GM18951 (cell line): ENCODE results near the gene DUSP21.
"Not testable (repeated sequence)": the region's sequence is repeated elsewhere in the genome, so short reads cannot be mapped to it uniquely, and the experiment has no call there.

Experiments
- POLR2A ChIP-seq: IDR thresholded peaks from 4 replicates; pipeline ENCODE4 v1.6.1; 2011; ENCODE audit warnings: mild to moderate bottlenecking; ENCODE audit not compliant: insufficient read length, insufficient read depth; ENCODE audit errors: extremely low read depth
- in situ Hi-C: fragments of 300-500 bp; cut with MboI; formaldehyde crosslinking; loops from one replicate; pipeline ENCODE4 v1.12.0; 2022; ENCODE audit warnings: low sequenced_read_pairs, mixed read lengths, inconsistent platforms; ENCODE audit not compliant: unreplicated experiment

DUSP21 gene

DNA sequence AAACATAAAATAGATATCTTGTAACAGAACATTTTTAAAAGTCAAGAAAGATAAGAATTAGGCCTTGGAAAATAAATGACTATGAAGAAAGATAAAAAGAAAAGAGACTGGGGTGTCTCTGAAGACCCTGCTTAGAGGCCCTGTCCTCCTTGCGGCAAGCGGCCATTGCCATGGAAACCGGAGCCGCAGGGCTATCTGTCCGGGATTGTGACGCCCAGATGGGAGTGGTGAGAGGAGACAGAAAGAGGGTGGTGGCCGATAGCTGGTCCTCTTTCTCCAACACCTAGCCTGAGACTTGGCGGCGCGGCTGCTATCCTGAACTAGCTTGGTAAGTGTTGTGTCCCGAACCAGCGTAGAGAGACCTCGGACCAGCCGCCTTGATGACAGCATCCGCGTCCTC, at the start of gene DUSP21:
DUSP21 (plus strand) TSS at position 269 of the 400 bp plus-strand sequence; CDS start at position 381, 112 bp downstream.
- in situ Hi-C loops: no loop called here
- no peak for TF ChIP-seq POLR2A

DNA sequence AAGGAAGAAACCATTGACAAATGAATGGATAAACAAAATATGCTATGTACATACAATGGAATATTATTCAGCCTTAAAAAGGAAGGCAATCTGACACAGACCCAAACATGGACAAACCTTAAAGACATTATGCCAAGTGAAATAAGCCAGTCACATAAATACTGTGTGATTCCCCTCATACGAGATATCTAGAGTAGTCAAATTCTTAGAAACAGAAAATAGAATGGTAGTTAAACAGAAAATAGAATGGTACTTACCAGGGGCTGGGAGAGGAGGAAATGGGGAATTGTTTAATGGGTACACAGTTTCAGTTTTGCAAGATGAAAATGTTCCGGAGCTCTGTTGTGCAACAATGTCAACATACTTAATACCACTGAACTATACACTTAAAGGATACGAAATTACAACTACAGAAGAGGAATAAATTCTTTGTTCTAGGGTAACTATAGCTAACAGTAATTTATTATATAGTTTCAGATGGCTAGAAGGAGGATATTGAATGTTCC, 47.8 kb upstream of the DUSP21 start:
- in situ Hi-C loops: no loop called here
- no peak for TF ChIP-seq POLR2A

DNA sequence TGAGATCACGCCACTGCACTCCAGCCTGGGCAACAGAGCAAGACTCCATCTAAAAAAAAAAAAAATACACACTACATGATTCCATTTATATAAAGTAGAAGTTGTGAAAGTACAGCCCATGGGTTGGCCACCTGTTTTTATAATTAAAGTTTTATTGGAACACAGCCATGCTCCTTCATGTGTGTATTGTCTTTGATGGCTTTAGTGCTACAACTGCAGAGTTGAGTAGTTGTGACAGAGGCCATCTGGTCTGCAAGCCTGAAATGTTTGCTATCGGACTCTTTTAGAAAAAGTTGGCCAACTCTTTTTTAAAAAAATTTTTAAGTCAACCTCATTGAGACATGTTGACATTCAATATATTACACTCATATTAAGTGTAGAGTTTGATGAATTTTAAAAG, 41.2 kb upstream of the DUSP21 start:
- in situ Hi-C loops: no loop called here
- no peak for TF ChIP-seq POLR2A

DNA sequence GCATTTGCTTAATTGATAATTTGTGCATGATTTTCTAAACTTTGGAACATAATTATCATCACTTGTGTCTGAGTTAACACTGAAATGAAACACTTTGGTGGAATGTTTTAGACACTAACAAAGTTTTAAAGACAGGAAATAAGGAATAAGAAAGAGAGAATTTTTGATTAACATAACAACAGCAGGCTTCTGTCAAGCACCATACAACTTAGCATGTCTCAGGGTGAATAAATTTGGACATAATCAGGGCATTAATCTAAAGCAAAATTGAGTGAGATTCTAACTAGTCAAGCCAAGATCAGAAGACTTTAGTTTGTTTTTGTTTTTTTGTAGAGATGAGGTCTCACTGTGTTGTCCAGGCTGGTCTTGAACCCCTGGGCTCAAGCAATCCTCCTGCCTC, 28.1 kb upstream of the DUSP21 start:
- no peak for TF ChIP-seq POLR2A

DNA sequence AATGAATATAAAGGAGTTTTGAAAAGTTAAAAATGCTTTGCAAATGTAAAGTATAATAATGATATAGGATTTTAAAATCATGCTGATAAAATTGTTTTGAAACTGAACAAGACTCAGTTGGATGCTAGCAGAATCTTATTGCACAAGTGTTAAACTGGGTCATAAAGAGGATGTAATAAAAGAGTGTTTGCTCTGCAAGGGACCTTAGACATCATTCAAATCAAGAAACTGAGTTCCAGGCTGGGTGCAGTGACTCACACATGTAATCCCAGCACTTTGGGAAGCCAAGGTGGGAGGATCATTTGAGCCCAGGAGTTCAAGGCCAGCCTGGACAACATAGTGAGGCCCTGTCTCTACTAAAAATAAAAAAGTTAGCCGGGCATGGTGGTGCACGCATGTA, 27.5 kb upstream of the DUSP21 start:
- TF ChIP-seq POLR2A: no peak
- in situ Hi-C loops: no loop called here

More for the DNA sequence above, 28.1 kb upstream of the DUSP21 start:
- in situ Hi-C loops: no loop called here

DNA sequence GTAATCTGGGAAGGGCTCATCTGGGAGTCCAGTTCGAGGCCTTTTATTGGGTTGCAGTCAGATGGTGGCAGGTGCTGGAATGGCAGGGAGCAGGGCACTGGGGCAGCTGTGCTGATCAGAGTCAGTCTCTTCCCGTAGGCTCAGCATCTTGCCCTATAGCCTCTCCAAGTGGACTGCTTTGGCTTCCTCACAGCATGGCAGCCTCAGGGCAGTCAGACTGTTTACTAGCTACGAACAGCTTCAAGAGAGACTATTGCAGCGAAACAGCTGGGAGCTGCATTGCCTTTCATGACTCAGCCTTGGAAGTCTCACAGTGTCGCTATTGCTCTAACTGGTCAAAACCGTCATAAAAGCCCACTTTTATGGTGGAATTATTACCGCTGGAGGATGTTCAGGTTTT, 26.8 kb upstream of the DUSP21 start:
- no peak for TF ChIP-seq POLR2A
- in situ Hi-C loops: no loop called here

DNA sequence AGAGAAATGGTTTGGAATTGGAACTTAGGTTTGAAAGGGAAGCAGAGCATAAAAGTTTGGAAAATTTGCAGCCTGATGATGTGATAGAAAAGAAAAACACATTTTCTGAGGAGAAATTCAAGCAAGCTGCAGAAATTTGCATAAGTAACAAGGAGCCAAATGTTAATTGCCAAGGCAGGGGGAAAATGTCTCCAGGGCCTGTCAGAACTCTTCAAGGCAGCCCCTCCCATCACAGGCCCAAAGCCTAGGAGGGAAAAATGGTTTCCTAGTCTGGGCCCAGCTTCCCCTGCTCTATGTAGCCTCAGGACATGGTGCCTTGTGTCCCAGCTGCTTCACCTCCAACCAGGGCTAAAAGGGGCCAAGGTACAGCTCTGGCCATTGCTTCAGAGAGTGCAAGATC, 21.2 kb upstream of the DUSP21 start:
- no peak for TF ChIP-seq POLR2A

DNA sequence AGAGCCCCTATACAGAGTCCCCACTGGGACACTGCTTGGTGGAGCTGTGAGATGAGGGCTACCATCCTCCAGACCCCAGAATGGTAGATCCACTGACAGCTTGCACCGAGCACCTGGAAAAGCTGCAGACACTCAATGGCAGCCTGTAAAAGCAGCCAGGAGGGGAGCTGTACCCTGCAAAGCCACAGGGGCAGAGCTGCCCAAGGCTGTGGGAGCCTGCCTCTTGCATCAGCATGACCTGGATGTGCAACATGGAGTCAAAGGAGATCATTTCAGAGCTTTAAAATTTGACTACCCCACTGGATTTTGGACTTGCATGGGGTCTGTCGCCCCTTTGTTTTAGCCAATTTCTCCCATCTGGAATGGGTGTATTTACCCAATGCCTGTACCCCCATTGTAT, 20.6 kb upstream of the DUSP21 start:
- in situ Hi-C loops: not testable (repeated sequence)

More for the DNA sequence above, 21.2 kb upstream of the DUSP21 start:
- in situ Hi-C loops: no loop called here

DNA sequence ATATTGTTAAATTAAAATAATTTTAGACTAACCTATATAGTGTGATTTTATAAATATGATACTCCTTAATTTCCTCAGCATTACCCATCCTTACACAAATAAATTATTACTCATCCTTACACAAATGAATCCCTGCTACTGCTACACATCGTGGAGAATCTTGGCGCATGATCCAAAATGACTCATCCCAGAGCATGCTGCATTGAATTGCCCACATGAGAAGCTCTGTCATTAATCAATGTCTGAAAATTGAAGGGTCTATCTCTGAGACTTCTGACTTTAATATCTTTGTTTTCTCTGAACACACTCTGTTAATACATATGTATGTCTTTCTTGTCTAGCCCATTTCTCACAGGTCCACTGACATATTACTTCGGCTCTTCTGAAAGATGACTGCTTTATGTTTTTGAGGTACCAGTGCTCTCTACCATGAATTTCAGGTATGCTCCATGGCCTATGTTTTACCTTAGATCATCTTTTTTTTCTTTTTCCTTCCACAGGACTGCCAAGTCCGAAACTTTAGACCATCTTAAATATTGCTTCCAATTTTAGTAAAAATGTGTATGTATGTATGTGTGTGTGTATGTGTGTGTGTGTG, 15.7 kb upstream of the DUSP21 start:
- in situ Hi-C loops: no loop called here
- TF ChIP-seq POLR2A: no peak

DNA sequence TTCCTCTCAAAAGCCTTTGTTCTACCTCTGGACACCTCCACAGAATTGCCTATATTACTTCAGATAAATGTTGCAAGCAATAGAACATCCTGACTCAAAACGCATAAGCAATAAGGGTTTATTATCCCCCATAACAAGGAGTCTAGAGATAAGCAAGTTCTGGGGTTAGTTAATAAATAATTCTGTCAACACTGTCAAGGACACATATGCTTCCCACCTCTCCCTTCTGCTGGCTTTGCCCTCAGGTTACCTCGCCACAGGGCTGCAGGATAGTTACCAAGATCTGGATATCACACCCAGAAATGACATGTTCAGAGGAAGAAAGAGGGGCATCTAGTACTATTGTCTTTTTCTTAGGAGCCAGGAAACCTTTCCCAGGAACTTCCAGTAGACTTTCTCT, 14.0 kb upstream of the DUSP21 start:
- in situ Hi-C loops: no loop called here
- no peak for TF ChIP-seq POLR2A

DNA sequence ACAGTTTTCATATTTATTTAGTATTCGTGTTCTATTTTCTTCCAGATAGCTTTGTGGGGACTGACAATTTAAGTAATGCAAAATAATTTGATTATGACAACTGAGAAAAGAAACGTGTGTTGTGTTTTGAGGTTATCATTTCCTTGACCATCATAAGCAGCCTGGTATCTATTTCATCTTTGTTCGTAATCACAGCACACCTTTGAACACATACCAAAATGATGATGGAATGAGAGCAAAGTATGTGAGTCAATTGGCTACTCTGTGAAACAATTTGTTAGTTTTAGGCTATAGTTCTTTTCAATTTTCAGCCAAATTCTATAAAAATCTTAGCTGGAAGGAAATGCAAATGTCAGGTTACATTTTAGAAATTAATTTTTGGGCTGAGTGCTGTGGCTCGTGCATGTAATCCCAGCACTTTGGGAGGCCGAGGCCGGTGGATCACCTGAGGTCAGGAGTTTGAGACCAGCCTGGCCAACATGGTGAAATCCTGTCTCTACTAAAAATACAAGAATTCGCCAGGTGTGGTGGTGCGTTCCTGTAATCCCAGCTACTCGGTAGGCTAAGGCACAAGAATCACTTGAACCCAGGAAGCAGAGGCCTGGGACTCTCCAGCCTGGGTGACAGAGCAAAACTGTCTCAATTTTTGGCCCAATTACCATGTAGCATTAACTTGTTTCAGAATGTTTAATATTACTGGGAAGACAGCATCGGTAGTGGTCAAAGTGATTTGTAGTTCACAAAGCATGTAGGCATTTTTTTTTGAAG, 1.1 kb upstream of the DUSP21 start:
- in situ Hi-C loops: no loop called here
- TF ChIP-seq POLR2A: no peak

DNA sequence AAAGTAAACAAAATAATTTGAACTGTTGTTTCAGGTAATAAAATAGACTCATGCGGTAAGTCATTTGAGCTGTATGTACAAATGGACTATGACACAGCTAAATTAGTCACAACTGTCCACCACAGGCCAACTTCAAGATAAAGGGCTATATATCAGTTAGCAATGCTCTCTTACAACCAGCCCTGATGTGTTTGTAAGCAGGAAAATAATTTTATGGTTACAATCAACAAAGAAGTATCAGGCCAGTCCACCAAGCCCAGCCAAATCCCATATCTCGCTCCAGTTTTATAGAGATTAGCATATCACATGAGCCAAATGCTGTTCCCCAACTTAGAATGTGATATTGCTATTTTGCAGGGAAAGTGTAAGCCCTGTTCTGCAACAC, 511 bp upstream of the DUSP21 start:
- TF ChIP-seq POLR2A: no peak
- in situ Hi-C loops: no loop called here

DNA sequence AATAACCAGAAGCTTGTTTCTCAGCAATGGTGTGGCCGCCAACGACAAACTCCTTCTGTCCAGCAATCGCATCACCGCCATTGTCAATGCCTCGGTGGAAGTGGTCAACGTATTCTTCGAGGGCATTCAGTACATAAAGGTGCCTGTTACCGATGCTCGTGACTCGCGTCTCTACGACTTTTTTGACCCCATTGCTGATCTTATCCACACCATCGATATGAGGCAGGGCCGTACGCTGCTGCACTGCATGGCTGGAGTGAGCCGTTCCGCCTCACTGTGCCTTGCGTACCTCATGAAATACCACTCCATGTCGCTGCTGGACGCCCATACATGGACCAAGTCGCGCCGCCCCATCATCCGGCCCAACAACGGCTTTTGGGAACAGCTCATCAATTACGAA, 383 bp downstream of the DUSP21 start:
- in situ Hi-C loops: no loop called here
- TF ChIP-seq POLR2A: no peak

DNA sequence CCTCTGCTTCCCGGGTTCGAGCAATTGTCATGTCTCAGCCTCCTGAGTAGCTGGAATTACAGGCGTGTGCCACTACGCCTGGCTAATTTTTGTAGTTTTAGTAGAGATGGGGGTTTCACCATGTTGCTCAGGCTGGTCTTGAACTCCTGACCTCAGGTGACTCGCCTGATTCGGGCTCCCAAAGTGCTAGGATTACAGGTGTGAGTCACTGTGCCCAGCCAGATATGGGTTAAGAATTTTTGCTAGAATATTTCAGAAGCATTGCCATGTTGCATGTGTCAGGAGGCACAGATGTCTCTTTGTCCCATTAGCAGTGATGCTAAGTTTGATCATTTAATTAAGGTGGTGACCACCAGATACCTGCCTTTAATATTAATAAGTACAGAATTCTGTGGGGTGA, 7.1 kb downstream of the DUSP21 start:
- in situ Hi-C loops: not testable (repeated sequence)
